Osteocyte (in vitro differentiated cells): ENCODE measurements around the gene ZC3H14. TPM values are rescaled to one million over a fixed set of nuclear protein-coding genes. Genes with fewer than 3 reads are reported as not detected.

Experiments used
- DNase-seq: peaks from one replicate; pipeline ENCODE4 v3.0.0; 2021; ENCODE audit warnings: mixed read lengths; ENCODE audit not compliant: unreplicated experiment; ENCODE audit errors: extremely low spot score
- H3K27ac Mint-ChIP-seq: one replicate; pipeline ENCODE4 v1.8.0; 2021; ENCODE audit warnings: mild to moderate bottlenecking, mixed read lengths; ENCODE audit not compliant: unreplicated experiment
- H3K27me3 Mint-ChIP-seq: one replicate; pipeline ENCODE4 v1.8.0; 2021; ENCODE audit warnings: mixed read lengths; ENCODE audit not compliant: unreplicated experiment
- H3K36me3 Mint-ChIP-seq: one replicate; pipeline ENCODE4 v1.8.0; 2021; ENCODE audit warnings: mixed read lengths; ENCODE audit not compliant: unreplicated experiment
- H3K4me1 Mint-ChIP-seq: one replicate; pipeline ENCODE4 v1.8.0; 2021; ENCODE audit warnings: mixed read lengths; ENCODE audit not compliant: unreplicated experiment
- H3K4me3 Mint-ChIP-seq: one replicate; pipeline ENCODE4 v1.8.0; 2021; ENCODE audit warnings: mild to moderate bottlenecking, moderate library complexity, mixed read lengths; ENCODE audit not compliant: unreplicated experiment
- H3K9me3 Mint-ChIP-seq: one replicate; pipeline ENCODE4 v1.8.0; 2021; ENCODE audit warnings: mixed read lengths; ENCODE audit not compliant: unreplicated experiment
- CTCF ChIP-seq: fragments of 200-600 bp; sonication (generic); IDR thresholded peaks from 2 replicates; pipeline ENCODE4 v1.5.0; 2021; ENCODE audit warnings: antibody characterized with exemption, mild to moderate bottlenecking, moderate library complexity
- total RNA-seq: library from RNA; stranded (reverse); gene quantifications from 2 replicates; pipeline ENCODE4 v1.2.1, GENCODE V29; 2021

Gene ZC3H14
- total RNA-seq, 1 donor from 2014 or later = 63.1 TPM

DNA sequence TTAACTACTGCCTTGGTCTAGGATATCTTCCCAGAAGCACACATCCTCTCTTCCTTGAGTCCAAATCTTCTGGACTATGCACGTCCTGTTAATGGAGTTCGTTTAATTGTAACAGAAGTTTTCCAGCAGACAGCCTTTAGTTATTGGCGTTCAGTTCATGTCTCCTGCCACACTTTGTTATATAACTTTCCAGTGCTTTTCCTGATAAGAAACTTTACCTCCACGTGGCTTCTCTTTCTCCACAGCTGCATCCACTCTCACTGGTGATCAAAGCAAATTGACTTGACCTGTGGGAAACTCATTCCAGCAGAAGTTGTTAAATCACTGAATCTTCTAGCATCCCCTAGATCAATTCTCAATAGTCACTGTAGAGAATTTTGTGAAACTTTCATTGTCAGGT lies 27.0 kb upstream of the ZC3H14 start:
- no peak overlapping the region for H3K4me3 Mint-ChIP-seq

DNA sequence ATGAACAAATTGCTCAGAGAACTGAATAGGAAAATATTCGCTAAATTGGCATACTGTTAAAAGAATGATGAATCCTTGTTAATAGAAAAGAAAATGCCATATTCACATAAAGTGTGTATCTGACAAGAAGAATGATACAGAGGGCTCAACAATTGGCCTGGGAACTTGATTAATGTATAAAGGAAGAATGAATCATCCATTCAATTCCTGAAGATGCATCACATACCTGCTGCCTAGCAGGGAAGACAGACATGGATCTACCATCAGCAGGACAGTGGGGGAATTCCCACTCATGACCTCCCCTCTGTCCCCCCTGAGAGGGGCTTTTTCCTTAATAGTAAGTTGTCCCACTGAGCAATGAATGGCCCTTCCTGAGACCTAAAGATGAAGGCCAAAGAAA lies 21.5 kb upstream of the ZC3H14 start:
- Mint-ChIP-seq H3K27ac (no peak overlapping the region), H3K4me1 (peaks cover 8% of the 10 kb centered on the region), H3K27me3 (no peaks in the 10 kb centered on the region), H3K36me3 (peaks cover 18% of the 10 kb centered on the region), H3K4me3 (no peak overlapping the region), H3K9me3 (no peaks in the 10 kb centered on the region)
- no peak for TF ChIP-seq CTCF
- no peak for DNase-seq

More for the DNA sequence above, 27.0 kb upstream of the ZC3H14 start:
- H3K36me3 Mint-ChIP-seq = peaks cover 18% of the 10 kb centered on the region
- no peaks in the 10 kb centered on the region for H3K27me3 Mint-ChIP-seq
- H3K9me3 Mint-ChIP-seq = peaks cover under 1% of the 10 kb centered on the region
- H3K27ac Mint-ChIP-seq = no peak overlapping the region
- no peaks in the 10 kb centered on the region for H3K4me1 Mint-ChIP-seq
- DNase-seq = no peak
- no peak for TF ChIP-seq CTCF

DNA sequence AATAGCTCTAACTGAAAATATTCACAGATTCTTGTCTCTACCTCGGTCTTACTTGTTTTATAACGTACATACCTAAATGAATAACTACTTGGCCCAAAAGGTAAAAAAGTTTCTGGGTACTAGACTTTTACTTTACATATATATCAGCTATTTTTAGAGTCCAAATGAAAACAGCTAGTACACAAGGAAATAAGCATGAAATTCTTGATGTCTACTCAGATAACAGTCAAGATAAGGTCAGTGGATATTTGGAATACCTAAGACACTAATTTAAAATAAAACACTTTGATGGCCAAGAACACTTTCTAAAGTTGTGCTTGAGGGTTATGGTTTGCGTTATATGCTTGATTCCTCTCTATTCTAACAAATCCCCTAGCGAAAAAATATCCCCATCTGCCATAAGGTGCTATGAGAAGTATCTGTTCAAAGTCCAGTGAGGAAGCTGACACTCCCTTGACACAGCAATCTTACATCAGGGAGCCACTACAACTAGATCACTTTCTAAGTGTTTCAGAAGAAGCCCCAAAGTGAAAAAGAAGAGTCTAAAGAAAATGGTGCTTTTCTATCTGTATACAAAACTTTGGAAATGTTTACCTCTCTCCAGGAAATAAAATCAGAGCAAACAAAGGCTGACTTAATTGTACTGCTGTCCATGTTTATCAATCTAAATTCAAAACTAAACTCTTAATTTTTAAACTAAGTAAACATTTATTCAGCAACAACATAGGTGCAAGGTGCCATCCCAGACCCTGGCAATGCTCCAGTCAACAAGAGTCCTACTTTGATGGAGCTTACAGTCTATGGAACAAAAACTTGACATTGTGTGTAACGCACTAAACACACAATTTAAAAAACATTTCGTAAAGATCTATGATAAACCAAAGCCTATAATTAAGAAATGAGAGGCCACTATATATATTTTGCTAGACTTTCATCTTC lies 19.7 kb upstream of the ZC3H14 start:
- no peak for DNase-seq
- no peak overlapping the region for H3K27ac Mint-ChIP-seq
- no peak for TF ChIP-seq CTCF
- no peaks in the 10 kb centered on the region for H3K27me3 Mint-ChIP-seq
- H3K9me3 Mint-ChIP-seq = no peaks in the 10 kb centered on the region
- H3K36me3 Mint-ChIP-seq = peaks cover 26% of the 10 kb centered on the region
- H3K4me3 Mint-ChIP-seq = no peak overlapping the region
- H3K4me1 Mint-ChIP-seq = peaks cover 8% of the 10 kb centered on the region

DNA sequence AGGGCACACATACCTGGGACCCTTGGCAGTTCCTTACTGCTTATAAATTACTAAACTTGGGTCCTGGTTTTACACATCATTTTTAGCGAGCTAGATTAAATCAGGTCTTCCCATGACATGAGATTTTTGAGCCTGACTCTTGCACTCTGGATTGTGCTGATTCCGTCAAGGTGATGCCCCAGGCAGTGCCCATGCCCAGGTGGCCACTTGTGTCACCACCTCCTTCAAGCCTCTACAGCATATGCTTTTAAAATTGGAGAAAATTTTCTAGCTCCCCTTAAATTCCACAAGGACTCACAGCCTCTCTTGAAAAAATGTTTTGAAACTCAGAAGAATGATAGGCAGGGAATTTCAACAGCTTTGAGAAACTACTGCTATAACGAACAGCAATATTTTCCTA lies 17.6 kb upstream of the ZC3H14 start:
- Mint-ChIP-seq H3K9me3 (no peaks in the 10 kb centered on the region), H3K36me3 (peaks cover 30% of the 10 kb centered on the region), H3K4me1 (peaks cover 8% of the 10 kb centered on the region), H3K27ac (no peak overlapping the region), H3K27me3 (no peaks in the 10 kb centered on the region), H3K4me3 (no peak overlapping the region)
- no peak for TF ChIP-seq CTCF
- no peak for DNase-seq

- no peaks in the 10 kb centered on the region for H3K27me3 Mint-ChIP-seq
- H3K4me3 Mint-ChIP-seq = no peak overlapping the region
- no peak for TF ChIP-seq CTCF
- DNase-seq = no peak
- peaks cover 16% of the 10 kb centered on the region for H3K4me1 Mint-ChIP-seq
- H3K9me3 Mint-ChIP-seq = no peaks in the 10 kb centered on the region
- H3K27ac Mint-ChIP-seq = no peak overlapping the region
- H3K36me3 Mint-ChIP-seq = peaks cover 28% of the 10 kb centered on the region
These were observed 16.0 kb upstream of the ZC3H14 start for GRCh38 chr14:88546621-88547385.
